OCI-LY7 (cell line): ENCODE results near the gene ABCB11.

Experiments
- CTCF ChIP-seq: fragments of 200-600 bp; sonication (generic); conservative IDR thresholded peaks from 2 replicates; pipeline ENCODE4 v1.5.1; 2014; ENCODE audit warnings: mild to moderate bottlenecking, antibody characterized with exemption, low read length, moderate library complexity, mixed read lengths
- EZH2phosphoT487 ChIP-seq: fragments of 200-600 bp; sonication (generic); IDR thresholded peaks from 2 replicates; pipeline ENCODE4 v1.6.1; 2018; ENCODE audit warnings: low read depth, borderline replicate concordance, mild to moderate bottlenecking, mixed run types, antibody characterized with exemption, low read length, moderate library complexity, mixed read lengths

- no peak for TF ChIP-seq EZH2phosphoT487
- no peak for TF ChIP-seq CTCF
Measured at GRCh38 chr2:169077674-169078240, 46.6 kb upstream of the ABCB11 start.
